ENCODE data around the gene BEND3.

- no peak for TF ChIP-seq CTCF (IDR thresholded peaks at IDR 0.05)
- no peak for TF ChIP-seq POLR2A (IDR thresholded peaks at IDR 0.05)
- TF ChIP-seq POLR2AphosphoS5 (IDR thresholded peaks at IDR 0.05), result no peak
- no peak for TF ChIP-seq EP300 (IDR thresholded peaks at IDR 0.05)
Measured at GRCh38 chr6:107059606-107060005, 55.7 kb downstream of the BEND3 start.

All from stomach (tissue), 4 donors.